Small intestine (tissue), 7 donors: ENCODE measurements around the gene TFCP2L1. TPM values are rescaled to one million over a fixed set of nuclear protein-coding genes. Genes with fewer than 3 reads are reported as not detected.
"Not testable (repeated sequence)": the region's sequence is repeated elsewhere in the genome, so short reads cannot be mapped to it uniquely, and the experiment has no call there.

Experiments used
- DNase-seq, 2 donors: peaks; one replicate each; pipeline versions ENCODE4 v3.0.0 to v3.0.0-alpha.2; 2013
- FAIRE-seq: peaks from 2 replicates; lab custom pipeline; 2012; peaks lifted over from hg19 to GRCh38; lab: Jason Lieb, UNC
- H3K27ac ChIP-seq, 3 donors: one replicate each; pipeline ENCODE4 v1.5.1; 2013; ENCODE audit warnings: low read length in 2 of 3, mild to moderate bottlenecking in 2 of 3, control low read depth in 1 of 3, inconsistent platforms in 1 of 3, low read depth in 1 of 3, moderate library complexity in 1 of 3
- H3K27me3 ChIP-seq, 3 donors: one replicate each; pipeline ENCODE4 v1.6.1; 2013; ENCODE audit warnings: low read length in 3 of 3, inconsistent platforms in 1 of 3; ENCODE audit not compliant: control insufficient read depth in 3 of 3, insufficient read depth in 3 of 3
- H3K36me3 ChIP-seq, 3 donors: one replicate each; pipeline ENCODE4 v1.6.1; 2013; ENCODE audit warnings: low read length in 3 of 3, inconsistent platforms in 1 of 3, low read depth in 1 of 3, mild to moderate bottlenecking in 1 of 3, moderate library complexity in 1 of 3; ENCODE audit not compliant: control insufficient read depth in 3 of 3, insufficient read depth in 2 of 3
- H3K4me1 ChIP-seq, 3 donors: one replicate each; pipeline ENCODE4 v1.6.1; 2013; ENCODE audit warnings: low read length in 2 of 3, inconsistent platforms in 1 of 3, low read depth in 1 of 3, mild to moderate bottlenecking in 1 of 3, moderate library complexity in 1 of 3; ENCODE audit not compliant: control insufficient read depth in 3 of 3, insufficient read depth in 2 of 3
- H3K4me3 ChIP-seq, 3 donors: one replicate each; pipeline ENCODE4 v1.5.1; 2013; ENCODE audit warnings: low read length in 3 of 3, control low read depth in 1 of 3, inconsistent platforms in 1 of 3, low read depth in 1 of 3, mild to moderate bottlenecking in 1 of 3, moderate library complexity in 1 of 3
- H3K9me3 ChIP-seq, 2 donors: one replicate each; pipeline ENCODE4 v1.6.1; 2013; ENCODE audit warnings: low read depth in 1 of 2, low read length in 1 of 2; ENCODE audit not compliant: control insufficient read depth in 2 of 2, insufficient read depth in 1 of 2
- WGBS, 3 donors: extraction: QIAGEN DNeasy Blood & Tissue Kit; methylation state at CpG; one replicate each; pipeline ENCODE4 v1.1.7; 2013; 5-methylcytosine and 5-hydroxymethylcytosine counted together
- polyA plus RNA-seq, 4 donors: library from polyadenylated mRNA; stranded (reverse) in 3 of 4; unstranded in 1 of 4; fragments of 200-250 nt in 3 of 4; fragments of 120-200 nt in 1 of 4; gene quantifications; one replicate each; pipeline versions ENCODE4 v1.2.1 to v1.2.3, GENCODE V29; 2013
- donor health status: healthy with polysubstance abuse.
- donor health status: control.
- donor health status: control.
- donor health status: Bipolar disorder and iron deficiency.
- donor health status: healthy.

The TFCP2L1 gene
- polyA plus RNA-seq, 4 donors = under 0.01 to 0.66 (median 0.37) TPM

- not testable (repeated sequence) for H3K27ac ChIP-seq, H3K36me3 ChIP-seq, FAIRE-seq, H3K4me3 ChIP-seq, H3K4me1 ChIP-seq, H3K27me3 ChIP-seq, DNase-seq, H3K9me3 ChIP-seq
- WGBS, 3 donors = 90 to 97% (median 91%) methylated on average over 7 of the region's 7 CpGs
Observed at GRCh38 chr2:121269436-121269835, 15.6 kb downstream of the TFCP2L1 start.

DNA sequence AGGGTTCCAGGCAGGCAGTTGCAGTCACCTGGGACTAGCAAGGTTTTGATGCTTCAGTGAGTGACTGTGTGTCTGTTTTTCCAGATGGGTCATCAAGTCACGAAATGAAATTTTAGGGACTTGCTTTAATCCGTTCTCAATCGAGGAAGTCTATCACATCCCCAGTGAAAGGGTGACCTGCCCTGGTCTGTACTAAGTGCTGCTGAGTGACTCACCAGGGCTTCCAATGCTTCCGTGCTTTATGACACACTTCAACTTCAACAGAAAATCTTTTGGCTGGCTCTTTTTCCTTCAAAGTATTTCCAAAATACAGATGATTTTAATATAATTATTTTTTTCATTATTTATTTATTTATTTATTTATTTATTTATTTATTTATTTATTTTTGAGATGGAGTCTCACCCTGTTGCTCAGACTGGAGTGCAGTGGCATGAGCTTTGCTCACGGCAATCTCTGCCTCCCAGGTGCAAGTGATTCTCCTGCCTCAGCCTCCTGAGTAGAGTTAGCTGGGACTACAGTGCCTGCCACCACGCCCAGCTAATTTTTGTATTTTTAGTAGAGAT, 18.4 kb downstream of the TFCP2L1 start:
- Histone ChIP-seq H3K27ac (no peak overlapping the region), H3K4me3 (no peak overlapping the region), H3K36me3 (no peaks in the 10 kb centered on the region), H3K27me3 (no peaks in the 10 kb centered on the region), H3K9me3 (no peaks in the 10 kb centered on the region), H3K4me1 (peaks cover 0 to 2% (median 0%) of the 10 kb centered on the region in 3 donors)
- 43 to 62% (median 61%) methylated on average over 6 of the region's 6 CpGs for WGBS, 3 donors
- DNase-seq (peak in 1 of 2 donors; percentile 27), FAIRE-seq (no peak)

DNA sequence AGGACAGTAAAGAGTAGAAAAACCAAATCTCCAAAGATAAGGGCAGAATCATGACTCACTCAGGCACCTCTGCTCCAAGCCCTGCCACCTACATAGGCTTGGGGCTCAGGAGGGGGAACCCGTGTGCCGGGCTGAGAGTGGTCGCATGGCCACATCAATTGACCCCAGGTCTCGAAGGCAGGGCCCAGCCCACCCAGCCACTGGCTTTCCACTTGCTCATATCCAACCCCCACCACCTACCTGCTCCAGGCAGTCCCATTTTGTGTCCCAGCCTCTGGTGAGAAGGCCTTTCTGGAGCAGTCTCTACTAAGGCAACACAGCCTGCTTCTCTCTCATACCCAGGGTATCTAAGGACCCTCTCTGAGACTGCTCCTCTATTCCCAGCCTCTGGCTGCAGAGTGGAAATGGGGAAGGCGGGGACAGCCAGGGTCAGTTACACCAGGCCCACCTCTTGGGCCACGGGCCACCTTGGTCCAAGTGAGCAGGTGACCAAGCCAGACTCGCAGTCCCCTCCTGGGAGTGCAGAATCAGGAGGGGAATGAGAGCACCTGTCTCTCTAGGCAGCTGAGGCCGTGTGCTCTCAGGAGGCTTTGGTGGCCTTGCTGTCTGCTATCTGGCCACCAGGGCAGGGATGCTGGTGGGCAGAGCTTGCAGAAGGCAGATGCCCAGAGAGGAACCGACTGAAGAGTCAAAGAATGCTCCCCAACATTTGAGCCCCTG, 20.8 kb downstream of the TFCP2L1 start:
- DNase-seq = no peak

DNA sequence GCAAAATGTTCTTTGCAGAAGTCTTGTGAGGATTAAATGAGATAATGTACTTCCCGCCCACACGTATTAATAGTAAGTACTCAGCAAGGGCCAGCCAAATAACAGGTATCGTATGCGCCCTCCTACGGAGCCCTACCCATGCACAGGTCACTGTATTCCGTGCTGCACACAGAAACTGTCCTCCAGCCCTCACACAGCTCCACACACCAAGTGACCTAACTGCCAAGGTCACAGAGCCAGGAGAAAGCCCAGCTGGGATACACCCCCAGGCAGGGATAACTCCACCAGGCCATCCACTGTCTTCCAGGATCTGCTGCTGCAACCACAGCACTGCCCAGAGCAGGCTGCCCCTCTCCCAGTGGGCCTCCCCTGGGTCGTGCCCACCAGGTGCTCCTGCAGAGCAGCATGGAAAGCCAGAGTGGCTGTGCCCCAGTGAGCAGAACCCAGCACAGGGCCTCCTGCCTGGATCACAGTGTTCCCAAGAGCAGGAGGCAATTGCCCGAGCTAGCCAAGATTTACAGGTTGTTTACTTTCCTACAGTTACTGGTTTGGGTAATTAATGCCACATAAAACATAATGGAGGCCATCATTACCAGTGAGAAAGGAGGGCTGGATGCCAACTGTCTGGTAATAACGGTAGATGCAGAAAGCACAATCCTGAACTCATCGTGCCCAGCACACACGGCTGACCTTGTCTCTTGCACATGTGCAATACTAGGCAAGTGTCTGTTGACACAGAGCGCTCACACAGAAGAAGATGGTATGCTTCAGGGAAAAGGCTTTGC, 24.4 kb downstream of the TFCP2L1 start:
- H3K27me3 ChIP-seq = no peaks in the 10 kb centered on the region
- no peak overlapping the region for H3K27ac ChIP-seq
- DNase-seq (peak in 1 of 2 donors; percentile 42), FAIRE-seq (no peak)
- WGBS, 3 donors = 32 to 69% (median 52%) methylated on average over 12 of the region's 12 CpGs
- no peaks in the 10 kb centered on the region for H3K4me1 ChIP-seq
- no peaks in the 10 kb centered on the region for H3K9me3 ChIP-seq
- H3K4me3 ChIP-seq = no peak overlapping the region
- no peaks in the 10 kb centered on the region for H3K36me3 ChIP-seq

More for the DNA sequence above, 20.8 kb downstream of the TFCP2L1 start:
- H3K4me3 ChIP-seq = no peak overlapping the region
- no peaks in the 10 kb centered on the region for H3K27me3 ChIP-seq
- H3K4me1 ChIP-seq = no peaks in the 10 kb centered on the region
- no peaks in the 10 kb centered on the region for H3K9me3 ChIP-seq
- no peaks in the 10 kb centered on the region for H3K36me3 ChIP-seq
- FAIRE-seq = no peak
- no peak overlapping the region for H3K27ac ChIP-seq
- 85 to 94% (median 86%) methylated on average over 9 of the region's 9 CpGs for WGBS, 3 donors

GRCh38 chr2:121258051-121258450, 27.0 kb downstream of the TFCP2L1 start:
- 75 to 86% (median 81%) methylated on average over 5 of the region's 5 CpGs for WGBS, 3 donors
- Histone ChIP-seq H3K27ac (no peak overlapping the region), H3K4me1 (no peaks in the 10 kb centered on the region), H3K36me3 (no peaks in the 10 kb centered on the region), H3K9me3 (no peaks in the 10 kb centered on the region), H3K4me3 (no peak overlapping the region), H3K27me3 (no peaks in the 10 kb centered on the region)
- no peak for DNase-seq
- no peak for FAIRE-seq

DNA sequence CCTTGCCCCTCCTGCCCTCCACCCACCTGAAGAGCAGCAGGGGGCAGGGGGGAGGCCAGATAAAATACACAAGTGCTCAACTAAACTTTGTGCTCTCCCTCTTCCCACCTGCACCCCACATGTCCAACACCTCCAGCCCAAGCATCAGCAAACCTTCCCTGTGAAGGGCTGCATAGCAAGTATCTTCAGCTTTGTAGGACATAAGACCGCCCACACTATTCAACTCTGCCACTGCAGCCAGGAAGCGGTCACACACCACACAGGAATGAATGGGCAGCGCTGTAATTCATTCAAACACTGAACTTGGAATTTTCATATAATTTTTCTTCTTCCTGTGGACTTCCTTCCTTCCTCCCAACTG, 27.5 kb downstream of the TFCP2L1 start:
- Histone ChIP-seq H3K4me1 (no peaks in the 10 kb centered on the region), H3K36me3 (no peaks in the 10 kb centered on the region), H3K27ac (no peak overlapping the region), H3K27me3 (no peaks in the 10 kb centered on the region), H3K9me3 (no peaks in the 10 kb centered on the region), H3K4me3 (no peak overlapping the region)
- FAIRE-seq (no peak), DNase-seq (no peak)
- WGBS, 3 donors = 62 to 78% (median 67%) methylated on average over 3 of the region's 3 CpGs

GRCh38 chr2:121256720-121257479, 28.1 kb downstream of the TFCP2L1 start:
- DNase-seq (peak in 1 of 2 donors; percentile 30), FAIRE-seq (no peak)
- Histone ChIP-seq H3K9me3 (no peaks in the 10 kb centered on the region), H3K4me3 (no peak overlapping the region), H3K27me3 (no peaks in the 10 kb centered on the region), H3K27ac (no peak overlapping the region), H3K4me1 (no peaks in the 10 kb centered on the region), H3K36me3 (no peaks in the 10 kb centered on the region)
- 72 to 80% (median 75%) methylated on average over 12 to 13 of the region's 13 CpGs for WGBS, 3 donors

GRCh38 chr2:121255358-121255757, 29.6 kb downstream of the TFCP2L1 start:
- Histone ChIP-seq H3K27me3 (no peaks in the 10 kb centered on the region), H3K9me3 (no peaks in the 10 kb centered on the region), H3K27ac (no peak overlapping the region), H3K4me1 (no peaks in the 10 kb centered on the region), H3K4me3 (no peak overlapping the region), H3K36me3 (no peaks in the 10 kb centered on the region)
- no peak for FAIRE-seq
- 54 to 84% (median 63%) methylated on average over 8 of the region's 8 CpGs for WGBS, 3 donors
- DNase-seq = peak in 1 of 2 donors; percentile 45
